NOMO-1 treated with dmso at 0.1 percent for 144 hours (cell line): ENCODE measurements around the gene BORCS5.
"Not testable (repeated sequence)": the region's sequence is repeated elsewhere in the genome, so short reads cannot be mapped to it uniquely, and the experiment has no call there.

ENCODE experiments used
- DNase-seq: peaks from one replicate; lab custom pipeline; 2025; ENCODE audit not compliant: unreplicated experiment; lab: John Stamatoyannopoulos, UW

Gene BORCS5

GRCh38 chr12:12456637-12457036, 99.8 kb downstream of the BORCS5 start:
- peak; percentile 15 for DNase-seq

DNA sequence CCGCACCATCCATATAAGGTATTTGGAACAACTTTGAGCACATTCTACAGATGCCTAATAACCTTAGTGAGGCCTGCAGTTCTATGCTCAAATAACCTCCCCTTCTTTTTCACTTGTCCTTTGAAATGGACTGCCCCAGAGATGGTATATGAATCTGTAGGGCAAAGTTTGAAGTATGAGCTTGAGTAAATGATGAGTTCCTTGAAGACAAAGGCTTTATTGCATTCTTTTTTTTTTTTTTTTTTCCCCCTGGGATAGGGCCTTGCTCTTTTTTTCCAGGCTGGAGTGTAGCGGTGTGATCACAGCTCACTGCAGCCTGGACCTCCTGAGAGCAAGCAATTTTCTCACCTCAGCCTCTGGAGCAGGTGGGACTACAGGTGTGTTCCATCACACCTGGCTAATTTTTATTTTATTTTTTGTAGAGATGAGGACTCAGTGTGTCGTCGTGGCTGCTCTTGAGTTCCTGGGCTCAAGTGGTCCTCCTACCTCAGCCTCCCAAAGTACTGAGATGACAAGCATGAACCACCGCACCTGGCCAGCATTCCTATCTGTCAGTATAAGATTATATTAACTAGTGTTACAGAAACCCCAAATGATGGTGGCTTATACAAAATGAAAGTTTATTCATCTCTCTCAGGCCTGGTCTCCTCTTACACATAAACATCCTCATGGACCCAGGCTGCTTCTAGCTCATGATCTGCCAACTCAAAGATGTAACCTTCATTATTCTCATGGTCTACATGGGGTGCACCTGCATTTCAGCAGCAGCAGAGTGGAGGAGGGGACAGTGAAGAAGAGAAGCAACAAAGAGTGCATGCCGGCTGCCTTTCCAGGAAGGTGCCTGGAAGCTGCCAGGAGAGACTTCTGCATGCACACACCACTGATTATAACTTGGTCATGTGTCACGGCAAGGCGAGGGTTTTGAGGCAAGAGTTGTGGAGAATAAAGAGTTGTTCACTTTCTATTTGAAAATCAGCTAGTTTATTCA, 104.4 kb downstream of the BORCS5 start:
- no peak for DNase-seq

GRCh38 chr12:12461923-12462315, 105.0 kb downstream of the BORCS5 start:
- DNase-seq, result no peak

- DNase-seq, result no peak
Measured at GRCh38 chr12:12465522-12465921, 108.6 kb downstream of the BORCS5 start.

DNA sequence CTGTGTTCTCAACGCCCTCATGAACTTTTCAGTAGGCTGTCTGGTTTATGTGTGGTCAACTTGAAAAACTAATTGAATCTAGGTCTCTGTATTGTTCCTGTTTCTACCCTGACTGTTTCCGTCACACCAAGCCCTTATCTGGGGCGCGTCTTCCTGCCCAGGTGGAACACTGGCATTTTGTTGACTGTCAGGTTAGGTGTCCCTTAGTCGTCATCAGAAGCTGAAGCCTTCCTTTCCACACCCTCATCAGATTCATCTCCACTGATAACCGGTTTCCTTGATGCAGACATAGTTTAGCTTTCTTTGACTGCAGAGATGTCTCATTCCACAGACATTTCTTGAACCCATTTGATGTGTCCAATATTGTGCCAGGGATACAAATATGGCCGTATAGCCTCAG, 109.3 kb downstream of the BORCS5 start:
- DNase-seq, result no peak

DNA sequence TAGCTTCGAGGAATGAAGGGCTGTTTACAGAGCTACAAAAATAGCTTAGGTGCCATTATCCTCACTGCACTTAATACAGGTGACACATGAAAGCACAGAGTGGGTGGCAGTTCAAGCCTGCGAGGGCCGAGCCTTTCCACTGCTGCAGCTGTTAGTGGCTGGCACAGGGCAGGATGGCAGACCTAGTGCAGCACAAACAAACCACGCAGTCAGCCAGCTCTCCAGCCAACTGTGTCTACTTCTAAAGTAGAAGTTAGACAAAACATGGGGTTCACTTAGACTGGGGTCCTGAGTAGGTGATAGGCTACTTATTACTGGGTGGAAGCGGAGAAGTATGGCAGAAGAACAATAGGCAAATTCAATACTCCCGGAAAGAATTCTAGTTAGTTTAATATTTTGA, 110.4 kb downstream of the BORCS5 start:
- no peak for DNase-seq

GRCh38 chr12:12467688-12468261, 110.9 kb downstream of the BORCS5 start:
- peak; percentile 57 for DNase-seq

DNA sequence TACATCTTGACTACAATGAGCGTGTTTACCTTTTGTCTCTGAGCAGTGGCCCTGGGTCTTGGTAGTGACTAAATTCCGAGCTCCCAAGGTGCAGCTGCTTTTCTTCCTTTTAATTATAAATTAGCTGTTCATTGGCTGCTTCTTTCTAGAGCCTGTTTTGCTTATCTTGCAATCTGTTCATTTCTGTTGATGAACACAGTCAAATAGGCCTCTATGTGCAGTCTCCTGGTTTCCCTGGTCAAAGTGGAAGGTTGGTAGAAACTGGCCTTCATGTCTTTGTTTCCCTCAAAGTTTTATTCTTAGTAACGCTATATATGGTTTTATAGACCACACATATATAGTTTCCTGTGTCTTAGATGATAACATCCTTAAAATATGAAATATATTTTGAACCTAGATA, 111.7 kb downstream of the BORCS5 start:
- no peak for DNase-seq

DNA sequence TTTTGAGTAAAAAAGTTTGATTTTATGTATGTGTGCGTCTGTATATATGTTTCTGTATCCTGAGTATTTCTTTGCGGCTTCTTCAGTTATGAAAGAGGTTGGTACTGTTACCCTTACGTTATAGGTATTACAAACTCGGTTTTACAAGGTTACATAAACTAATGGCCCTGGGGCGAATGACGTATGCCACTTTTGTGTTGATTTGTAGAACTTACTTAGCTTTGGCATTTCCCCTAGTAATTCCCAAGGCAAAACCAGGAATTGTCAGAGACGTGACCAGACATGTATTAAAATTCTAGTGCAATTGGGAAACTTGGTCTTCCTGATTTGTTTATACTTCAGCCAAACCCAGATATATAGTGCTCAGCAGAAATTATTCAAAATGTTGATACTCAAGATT, 112.5 kb downstream of the BORCS5 start:
- no peak for DNase-seq

DNA sequence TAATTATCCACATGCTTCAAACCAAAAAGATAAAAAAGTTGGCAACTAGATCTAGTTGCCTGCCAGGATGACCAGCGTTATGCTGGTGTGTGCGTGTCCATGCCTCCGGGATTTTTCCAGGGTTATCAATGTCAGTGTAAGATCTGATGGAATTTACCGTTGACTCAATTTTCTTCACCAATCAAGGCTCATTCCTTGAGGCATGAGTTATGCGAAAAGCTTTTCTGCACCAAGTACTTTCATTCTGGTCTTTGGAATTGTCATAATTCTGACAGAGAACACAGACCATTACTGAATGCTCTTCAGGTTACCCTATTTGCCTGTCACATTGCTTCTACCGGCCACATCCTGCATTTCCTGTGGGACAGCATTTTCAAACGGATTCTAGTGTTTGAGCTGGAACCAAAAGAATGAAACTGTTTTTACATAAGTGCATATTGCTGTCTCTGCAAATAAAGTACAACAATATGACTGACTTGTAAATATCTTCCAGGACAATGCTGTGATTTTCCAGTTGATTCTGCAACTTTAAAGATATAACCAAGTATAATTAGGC, 114.0 kb downstream of the BORCS5 start:
- no peak for DNase-seq

DNA sequence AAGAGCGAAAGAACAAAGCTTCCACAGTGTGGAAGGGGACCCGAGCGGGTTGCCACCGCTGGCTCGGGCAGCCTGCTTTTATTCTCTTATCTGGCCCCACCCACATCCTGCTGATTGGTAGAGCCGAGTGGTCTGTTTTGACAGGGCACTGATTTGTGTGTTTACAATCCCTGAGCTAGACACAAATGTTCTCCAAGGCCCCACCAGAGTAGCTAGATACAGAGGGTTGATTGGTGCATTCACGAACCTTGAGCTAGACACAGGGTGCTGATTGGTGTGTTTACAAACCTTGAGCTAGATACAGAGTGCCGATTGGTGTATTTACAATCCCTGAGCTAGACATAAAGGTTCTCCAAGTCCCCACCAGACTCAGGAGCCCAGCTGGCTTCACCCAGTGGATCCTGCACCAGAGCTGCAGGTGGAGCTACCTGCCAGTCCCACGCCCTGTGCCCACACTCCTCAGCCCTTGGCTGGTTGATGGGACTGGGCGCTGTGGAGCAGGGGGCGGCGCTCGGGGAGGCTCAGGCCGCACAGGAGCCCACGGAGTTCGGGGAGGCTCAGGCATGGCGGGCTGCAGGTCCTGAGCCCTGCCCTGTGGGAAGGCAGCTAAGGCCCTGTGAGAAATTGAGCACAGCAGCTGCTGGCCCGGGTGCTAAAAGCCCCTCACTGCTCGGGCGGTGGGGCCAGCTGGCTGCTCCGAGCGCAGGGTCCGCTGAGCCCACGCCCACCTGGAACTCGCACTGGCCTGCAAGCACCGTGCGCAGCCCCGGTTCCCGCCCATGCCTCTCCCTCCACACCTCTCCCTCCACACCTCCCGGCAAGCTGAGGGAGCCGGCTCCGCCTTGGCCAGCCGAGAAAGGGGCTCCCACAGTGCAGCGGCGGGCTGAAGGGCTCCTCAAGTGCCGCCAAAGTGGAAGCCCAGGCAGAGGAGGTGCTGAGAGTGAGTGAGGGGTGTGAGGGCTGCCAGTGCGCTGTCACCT, 115.4 kb downstream of the BORCS5 start:
- DNase-seq, result not testable (repeated sequence)

GRCh38 chr12:12473223-12473622, 116.3 kb downstream of the BORCS5 start:
- no peak for DNase-seq

DNA sequence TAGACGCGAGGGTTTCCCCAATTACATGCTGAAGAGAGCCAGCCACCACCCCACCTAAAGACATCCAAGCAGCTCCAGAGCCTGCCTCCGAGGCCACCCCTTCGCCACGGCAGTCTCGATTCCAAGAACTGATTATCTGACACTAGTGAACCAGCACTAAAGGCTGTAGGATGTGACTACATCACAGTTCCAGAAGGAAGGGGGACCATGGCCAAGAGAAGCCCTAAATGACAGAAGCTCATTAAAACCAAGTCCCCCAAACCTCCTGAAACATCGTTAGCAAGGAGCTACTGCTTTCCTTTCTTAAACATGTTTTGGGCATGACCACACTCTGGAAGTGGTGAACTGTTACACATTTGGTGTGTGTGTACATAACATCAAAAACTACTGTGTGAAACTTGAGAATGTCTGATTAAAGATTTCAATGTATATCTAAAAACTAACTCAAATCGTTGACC, 117.6 kb downstream of the BORCS5 start:
- no peak for DNase-seq

- DNase-seq, result no peak
Measured at GRCh38 chr12:12474931-12475795, 118.3 kb downstream of the BORCS5 start.

DNA sequence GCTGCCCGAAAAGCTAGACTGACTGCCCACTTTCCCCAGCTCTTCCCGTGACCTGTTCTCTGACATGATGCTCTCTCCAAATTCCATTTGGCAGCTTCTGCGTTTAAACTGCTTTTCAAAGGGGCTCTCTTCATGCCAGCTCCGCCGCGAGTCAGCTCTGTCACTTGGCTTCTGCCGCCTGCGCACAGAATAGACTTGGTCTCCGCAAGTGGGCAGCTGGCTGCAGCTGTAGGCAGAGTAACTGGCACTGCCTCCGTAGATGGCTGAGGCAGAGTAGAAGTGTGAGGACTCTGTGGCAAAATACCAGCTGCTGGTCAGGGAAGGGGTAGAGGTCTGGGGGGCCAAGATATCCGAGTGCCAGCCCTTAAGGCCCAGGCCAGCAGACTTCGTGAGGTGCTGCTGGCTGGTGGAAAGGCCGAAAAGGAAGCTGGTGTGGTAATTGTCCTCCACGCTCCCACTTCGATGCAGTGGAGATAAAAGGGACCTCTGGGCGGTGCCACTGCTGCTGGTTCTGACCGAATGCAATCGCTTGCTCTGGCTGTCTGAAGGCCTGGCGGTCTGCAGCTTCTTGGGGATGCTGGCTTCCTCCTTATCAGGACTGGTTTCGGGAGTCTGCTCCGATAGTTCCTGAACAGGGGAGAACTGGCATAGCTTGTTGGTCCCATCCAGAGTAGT, 120.1 kb downstream of the BORCS5 start:
- DNase-seq, result no peak

- no peak for DNase-seq
Measured at GRCh38 chr12:12477532-12477890, 120.6 kb downstream of the BORCS5 start.

DNA sequence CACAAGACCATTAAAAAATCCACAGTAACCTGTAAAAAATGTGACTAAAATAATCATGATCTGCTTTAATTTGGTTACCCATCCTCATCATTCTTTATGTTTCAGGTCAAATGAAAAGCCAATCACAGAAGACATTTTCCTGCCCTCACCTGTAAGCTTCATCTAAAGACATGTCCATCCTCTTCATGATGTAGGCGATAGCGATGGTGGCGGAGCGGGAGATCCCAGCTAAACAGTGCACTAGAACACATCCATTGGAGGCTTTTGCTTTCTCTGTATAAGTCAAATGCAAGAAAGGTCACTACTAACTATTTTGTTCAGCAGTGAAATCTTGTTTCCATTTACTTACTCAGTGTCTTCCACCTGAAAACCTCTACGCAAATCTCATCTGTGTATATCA, 123.2 kb downstream of the BORCS5 start:
- DNase-seq, result no peak

DNA sequence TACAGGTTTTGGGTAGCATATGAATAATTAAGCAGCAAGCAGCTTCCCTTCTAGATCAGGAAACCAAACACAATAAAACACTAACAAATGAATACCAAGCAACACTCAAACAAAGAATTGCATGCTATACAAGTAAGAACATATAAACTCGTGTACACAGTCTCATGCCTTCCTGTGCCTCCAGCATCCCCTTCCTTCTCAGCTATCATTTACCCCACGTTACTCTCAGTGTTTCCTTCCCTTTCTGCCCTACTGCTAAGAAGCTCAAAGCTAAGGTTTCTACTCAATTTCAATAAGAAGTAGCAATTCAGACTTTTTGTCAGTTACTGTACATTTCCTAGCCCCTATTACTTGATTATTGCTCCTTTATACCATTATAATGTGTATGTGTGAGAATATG, 124.8 kb downstream of the BORCS5 start:
- DNase-seq, result no peak

GRCh38 chr12:12482150-12482761, 125.4 kb downstream of the BORCS5 start:
- DNase-seq, result no peak
